HPDE6-E6E7 (cell line): Measurements from ENCODE around the gene CHMP2A.
A peak's percentile ranks its signal among the peaks of the same experiment; 100 is the strongest.
"Not testable (repeated sequence)": the region's sequence is repeated elsewhere in the genome, so short reads cannot be mapped to it uniquely, and the experiment has no call there.

Source experiments
- DNase-seq: peaks from one replicate; pipeline ENCODE4 v3.0.0; 2011; ENCODE audit warnings: missing footprints; ENCODE audit errors: extremely low spot score

CHMP2A gene

GRCh38 chr19:58555369-58555885, 522 bp upstream of the CHMP2A start:
- no peak for DNase-seq

- no peak for DNase-seq
These were observed 959 bp downstream of the CHMP2A start for GRCh38 chr19:58553799-58554493.

GRCh38 chr19:58552655-58553054, 2.2 kb downstream of the CHMP2A start:
- no peak for DNase-seq

- no peak for DNase-seq
These were observed 3.1 kb downstream of the CHMP2A start for GRCh38 chr19:58551577-58552471.

- DNase-seq = no peak
These were observed 3.8 kb downstream of the CHMP2A start for GRCh38 chr19:58551123-58551497.

GRCh38 chr19:58550362-58551122, 4.4 kb downstream of the CHMP2A start:
- DNase-seq = no peak

DNA sequence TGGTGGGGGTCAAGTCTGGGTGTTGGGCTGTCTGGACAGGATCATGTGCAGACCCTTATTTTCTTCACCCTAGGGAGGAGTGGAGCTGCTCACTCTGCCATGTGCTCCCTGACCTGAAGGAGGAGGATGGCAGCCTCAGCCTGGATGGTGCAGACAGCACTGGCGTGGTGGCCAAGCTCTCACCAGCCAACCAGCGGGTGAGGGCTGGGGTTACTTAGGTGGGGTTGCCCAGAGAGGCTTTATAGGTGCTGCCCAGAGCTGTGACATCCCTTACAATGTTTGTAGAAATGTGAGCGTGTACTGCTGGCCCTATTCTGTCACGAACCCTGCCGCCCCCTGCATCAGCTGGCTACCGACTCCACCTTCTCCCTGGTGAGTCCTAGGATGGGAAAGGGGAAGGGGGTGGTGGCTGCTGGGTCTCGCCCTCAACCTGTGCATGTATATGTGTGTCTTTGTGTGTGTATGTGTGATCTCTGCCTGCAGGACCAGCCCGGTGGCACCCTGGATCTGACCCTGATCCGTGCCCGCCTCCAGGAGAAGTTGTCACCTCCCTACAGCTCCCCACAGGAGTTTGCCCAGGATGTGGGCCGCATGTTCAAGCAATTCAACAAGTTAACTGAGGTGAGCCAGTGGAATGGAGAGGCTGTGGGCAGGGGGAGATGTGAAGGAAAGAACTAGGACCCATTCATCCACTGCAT, 5.1 kb downstream of the CHMP2A start:
- DNase-seq = no peak

DNA sequence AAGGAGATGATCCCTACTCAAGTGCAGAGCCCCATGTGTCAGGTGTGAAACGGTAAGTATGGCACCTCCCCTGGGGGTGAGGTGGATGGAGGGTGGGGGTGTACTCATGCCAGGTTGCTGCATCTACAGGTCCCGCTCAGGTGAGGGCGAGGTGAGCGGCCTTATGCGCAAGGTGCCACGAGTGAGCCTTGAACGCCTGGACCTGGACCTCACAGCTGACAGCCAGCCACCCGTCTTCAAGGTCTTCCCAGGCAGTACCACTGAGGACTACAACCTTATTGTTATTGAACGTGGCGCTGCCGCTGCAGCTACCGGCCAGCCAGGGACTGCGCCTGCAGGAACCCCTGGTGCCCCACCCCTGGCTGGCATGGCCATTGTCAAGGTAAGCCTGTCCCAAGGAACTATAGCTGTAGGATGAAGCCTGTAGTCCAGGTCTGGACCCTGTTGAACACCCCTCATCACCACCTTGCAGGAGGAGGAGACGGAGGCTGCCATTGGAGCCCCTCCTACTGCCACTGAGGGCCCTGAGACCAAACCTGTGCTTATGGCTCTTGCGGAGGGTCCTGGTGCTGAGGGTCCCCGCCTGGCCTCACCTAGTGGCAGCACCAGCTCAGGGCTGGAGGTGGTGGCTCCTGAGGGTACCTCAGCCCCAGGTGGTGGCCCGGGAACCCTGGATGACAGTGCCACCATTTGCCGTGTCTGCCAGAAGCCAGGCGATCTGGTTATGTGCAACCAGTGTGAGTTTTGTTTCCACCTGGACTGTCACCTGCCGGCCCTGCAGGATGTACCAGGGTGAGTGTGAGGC, 5.8 kb downstream of the CHMP2A start:
- DNase-seq = no peak

GRCh38 chr19:58547323-58548312, 7.3 kb downstream of the CHMP2A start:
- no peak for DNase-seq

GRCh38 chr19:58546019-58546530, 8.8 kb downstream of the CHMP2A start:
- DNase-seq = no peak

DNA sequence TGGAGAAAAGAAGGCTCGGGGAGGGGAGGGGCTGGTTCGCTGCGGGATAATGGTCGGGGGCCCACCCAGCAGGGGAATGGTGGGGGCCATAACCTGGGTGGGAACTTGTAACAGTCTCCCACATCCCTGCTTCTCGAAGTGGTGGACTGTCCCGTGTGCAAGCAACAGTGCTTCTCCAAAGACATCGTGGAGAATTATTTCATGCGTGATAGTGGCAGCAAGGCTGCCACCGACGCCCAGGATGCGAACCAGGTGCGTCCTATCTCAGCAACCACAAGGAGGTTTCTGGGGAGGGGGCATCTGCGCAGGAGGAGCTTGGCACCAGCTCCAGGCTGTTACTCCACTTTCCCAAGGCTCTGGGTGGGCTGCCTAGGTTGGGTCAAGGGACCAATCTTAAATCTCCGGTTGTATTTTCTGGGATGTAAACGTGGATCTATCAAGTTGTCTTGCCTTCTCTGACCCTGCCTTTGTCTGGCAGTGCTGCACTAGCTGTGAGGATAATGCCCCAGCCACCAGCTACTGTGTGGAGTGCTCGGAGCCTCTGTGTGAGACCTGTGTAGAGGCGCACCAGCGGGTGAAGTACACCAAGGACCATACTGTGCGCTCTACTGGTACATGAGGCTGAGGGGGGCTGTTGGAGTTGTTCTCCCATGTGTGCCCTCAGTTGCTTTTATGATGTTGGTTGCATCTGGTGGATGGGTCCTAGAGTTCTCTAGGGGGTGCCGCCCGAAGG, 9.5 kb downstream of the CHMP2A start:
- DNase-seq = no peak

GRCh38 chr19:58544591-58545285, 10.2 kb downstream of the CHMP2A start:
- DNase-seq = no peak

DNA sequence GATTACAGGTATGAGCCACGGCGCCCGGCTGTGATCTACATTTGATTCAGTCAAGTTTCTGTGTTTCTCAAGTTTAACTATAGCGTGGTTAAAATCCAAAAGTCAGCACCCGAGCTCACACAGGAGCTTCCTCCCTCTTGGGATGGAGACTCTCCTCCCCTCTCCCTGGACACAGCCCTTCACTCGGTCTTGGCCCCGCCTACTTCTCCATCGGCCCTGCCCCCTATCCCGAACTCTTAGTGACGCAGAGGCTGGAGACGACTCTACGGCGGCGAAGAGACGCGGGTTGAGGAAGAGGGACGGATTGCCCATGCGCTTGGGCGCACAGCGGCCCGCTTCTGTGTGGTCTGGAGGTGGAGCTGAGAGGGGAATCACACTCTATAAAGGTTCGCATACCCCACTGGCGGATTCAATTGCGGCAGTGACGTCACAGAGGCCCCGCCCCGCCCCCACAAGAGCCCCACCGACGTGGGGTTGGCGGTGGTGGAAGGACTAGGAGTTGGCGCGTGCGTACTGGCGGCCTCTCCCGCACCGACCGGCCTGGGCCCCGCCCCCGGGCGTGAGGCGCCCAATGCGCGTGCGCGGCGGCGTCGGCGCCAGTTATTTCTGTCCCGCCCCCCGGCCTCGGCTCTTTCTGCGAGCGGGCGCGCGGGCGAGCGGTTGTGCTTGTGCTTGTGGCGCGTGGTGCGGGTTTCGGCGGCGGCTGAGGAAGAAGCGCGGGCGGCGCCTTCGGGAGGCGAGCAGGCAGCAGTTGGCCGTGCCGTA, 10.9 kb downstream of the CHMP2A start, which contains the start of gene TRIM28:
TSS of gene TRIM28 (plus strand) at position 239 of the 765 bp plus-strand sequence. CDS start 694 bp downstream, outside the sequence.
- peak; percentile 99 for DNase-seq

GRCh38 chr19:58542641-58543372, 12.1 kb downstream of the CHMP2A start:
- DNase-seq = not testable (repeated sequence)

GRCh38 chr19:58539169-58539559, 15.7 kb downstream of the CHMP2A start:
- DNase-seq = not testable (repeated sequence)
